Stimulated activated CD4-positive, alpha-beta T cell treated with anti-CD3 and anti-CD28 coated beads, TNF-alpha, amount 100 ng/mL, for 24 hours (primary cell): Measurements from ENCODE around the gene TNFAIP6.
"Not testable (repeated sequence)": the region's sequence is repeated elsewhere in the genome, so short reads cannot be mapped to it uniquely, and the experiment has no call there.

Experiments
- DNase-seq, 3 experiments: peaks; one replicate each; pipeline ENCODE4 v3.0.0-alpha.2; 2020; ENCODE audit warnings: low read depth in 3 of 3

The TNFAIP6 gene, protein sequence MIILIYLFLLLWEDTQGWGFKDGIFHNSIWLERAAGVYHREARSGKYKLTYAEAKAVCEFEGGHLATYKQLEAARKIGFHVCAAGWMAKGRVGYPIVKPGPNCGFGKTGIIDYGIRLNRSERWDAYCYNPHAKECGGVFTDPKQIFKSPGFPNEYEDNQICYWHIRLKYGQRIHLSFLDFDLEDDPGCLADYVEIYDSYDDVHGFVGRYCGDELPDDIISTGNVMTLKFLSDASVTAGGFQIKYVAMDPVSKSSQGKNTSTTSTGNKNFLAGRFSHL

DNA sequence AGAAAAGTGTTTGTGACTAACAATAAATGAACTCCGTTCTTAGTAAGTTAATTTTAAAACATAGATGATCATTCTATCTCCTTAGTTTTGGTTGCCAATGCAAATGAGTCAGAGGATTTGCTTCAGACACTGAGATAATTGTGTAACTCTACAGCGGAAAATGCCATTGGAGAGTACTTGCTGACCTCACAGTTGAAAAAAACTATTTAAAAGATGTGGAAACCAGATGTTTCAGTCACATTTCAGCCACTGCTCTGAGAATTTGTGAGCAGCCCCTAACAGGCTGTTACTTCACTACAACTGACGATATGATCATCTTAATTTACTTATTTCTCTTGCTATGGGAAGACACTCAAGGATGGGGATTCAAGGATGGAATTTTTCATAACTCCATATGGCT is at the start of gene TNFAIP6:
Gene TNFAIP6 (plus strand): TSS at position 234 of the 400 bp plus-strand sequence. CDS start 75 bp downstream, at position 309.
- DNase-seq = no peak

DNA sequence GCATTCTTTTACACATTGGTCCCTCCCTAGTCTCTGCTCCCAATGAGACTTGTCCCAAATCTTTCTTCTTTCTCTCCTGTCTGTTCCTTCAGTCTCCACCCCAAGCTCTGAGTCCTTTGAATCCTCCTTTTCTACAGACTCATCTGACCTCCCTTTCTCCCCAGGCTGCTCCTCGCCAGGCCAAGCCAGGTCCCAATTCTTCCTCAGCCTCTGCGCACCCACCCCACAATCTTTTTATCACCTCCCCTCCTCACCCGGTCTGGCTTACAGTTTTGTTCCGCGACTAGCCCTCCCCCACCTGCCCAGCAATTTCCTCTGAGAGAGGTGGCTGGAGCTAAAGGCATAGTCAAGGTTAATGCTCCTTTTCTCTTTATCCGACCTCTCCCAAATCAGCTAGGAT is 47.1 kb upstream of the TNFAIP6 start:
- DNase-seq = not testable (repeated sequence)

DNA sequence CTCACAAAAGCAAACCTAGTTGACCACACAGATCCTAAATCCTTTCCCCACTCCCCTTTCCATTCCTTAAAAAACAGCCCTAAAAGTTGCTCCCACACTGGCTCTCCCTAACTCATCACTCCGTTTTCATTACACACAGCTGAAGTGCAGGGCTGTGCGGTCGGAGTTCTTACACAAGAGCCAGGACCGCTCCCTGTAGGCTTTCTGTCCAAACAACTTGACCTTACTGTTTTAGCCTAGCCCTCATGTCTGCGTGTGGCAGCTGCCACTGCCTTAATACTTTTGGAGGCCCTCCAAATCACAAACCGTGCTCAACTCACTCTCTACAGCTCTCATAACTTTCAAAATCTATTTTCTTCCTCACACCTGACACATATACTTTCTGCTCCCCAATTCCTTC is 45.0 kb upstream of the TNFAIP6 start:
- DNase-seq = not testable (repeated sequence)

DNA sequence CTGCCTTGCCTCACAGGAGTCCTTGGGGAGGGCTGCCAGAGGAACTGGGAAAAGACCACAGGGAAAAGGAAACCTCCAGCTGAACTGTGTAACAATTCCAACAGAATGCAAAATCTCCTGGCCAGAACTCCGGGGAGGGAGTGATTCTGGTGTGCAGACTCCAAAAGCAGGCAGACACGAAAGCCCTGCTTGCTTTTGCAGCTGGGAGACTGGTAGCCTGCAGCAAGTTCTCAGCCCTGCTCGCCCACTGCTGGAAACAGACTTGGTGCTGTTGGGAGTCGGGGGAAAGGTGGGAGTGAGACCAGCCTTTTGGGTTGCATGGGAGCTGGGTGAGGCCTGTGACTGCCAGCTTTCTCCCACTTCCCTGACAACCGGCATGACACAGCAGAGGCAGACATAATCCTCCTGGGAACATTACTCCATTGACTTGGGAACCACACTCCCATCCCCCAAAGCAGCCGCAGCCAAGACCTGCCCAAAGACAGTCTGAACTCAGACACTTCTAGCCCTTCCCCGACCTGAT is 42.0 kb upstream of the TNFAIP6 start:
- no peak for DNase-seq

DNA sequence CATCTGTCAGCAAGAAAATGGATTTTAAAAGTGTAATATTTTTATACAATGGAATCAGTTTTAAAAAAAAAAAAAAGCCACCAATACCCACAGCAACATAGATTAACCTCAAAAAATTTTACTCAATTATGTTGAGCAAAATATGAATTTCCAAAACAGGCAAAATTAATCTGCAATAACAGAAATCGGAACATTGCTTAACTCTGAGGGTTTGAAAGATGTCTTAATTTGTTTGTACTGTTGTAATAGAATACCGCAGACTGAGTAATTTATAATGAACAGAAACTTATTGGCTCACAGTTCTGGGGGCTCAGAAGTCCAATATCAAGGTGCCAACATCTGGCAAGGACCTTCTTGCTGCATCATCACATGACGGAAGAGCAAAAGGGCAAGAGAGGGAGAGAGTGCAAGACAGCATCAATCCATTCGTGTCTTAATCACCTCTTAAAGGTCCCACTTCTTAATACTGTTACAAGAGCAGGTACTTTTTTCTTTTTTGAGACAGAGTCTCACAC is 31.8 kb upstream of the TNFAIP6 start:
- no peak for DNase-seq

DNA sequence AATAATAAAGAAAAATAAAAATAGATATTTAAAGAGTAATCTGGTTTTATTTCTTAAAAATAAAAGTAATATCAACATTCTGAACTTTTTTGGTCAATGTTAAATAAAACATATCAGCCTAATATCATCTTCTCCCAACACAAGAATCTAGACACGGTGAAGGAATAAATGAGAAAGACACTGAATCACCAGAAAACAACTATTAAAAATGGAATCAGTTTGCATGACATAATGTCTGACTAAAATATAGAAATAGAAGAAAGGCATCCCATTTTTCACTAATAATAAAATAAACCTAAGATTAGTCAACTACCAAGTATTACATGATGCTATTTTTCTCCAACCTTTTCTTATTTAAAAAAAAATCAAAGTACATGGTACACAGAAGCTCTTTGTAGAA is 30.8 kb upstream of the TNFAIP6 start:
- no peak for DNase-seq

DNA sequence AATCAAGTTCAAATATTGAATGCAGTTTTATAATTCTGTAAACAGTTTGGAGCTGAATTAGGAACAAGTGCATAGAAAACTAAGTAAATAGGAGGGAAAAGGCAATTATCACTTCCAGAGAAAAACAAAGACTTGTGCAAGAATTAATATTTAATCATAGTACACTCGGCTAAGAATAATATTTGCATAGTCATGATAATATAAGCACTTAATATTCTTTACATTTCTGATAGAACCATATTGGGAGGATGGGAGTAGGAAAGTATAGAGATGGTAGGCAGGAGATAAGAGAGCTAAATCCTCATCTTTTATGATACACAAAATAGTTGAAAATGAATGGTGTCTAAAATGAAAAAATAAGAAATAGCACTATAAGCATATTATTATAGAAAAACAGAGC is 27.4 kb upstream of the TNFAIP6 start:
- DNase-seq = no peak

DNA sequence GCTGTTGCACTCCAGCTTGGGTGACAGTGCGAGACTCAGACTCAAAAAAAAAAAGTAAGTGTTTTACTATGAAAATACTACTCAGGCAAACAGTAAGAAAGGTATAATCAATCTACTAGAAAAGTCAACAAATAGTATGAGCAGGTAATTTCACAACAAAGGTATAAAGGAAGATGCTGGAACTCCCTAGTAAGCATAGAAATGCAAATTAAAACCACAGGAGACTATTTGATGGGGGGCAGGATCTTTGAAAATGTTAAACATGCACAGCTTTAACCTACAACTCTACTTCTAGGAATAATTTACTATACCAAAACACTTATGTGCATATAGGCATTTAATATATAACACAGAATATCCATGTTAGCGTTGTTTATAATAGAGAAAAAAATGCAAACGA is 24.3 kb upstream of the TNFAIP6 start:
- DNase-seq = no peak

DNA sequence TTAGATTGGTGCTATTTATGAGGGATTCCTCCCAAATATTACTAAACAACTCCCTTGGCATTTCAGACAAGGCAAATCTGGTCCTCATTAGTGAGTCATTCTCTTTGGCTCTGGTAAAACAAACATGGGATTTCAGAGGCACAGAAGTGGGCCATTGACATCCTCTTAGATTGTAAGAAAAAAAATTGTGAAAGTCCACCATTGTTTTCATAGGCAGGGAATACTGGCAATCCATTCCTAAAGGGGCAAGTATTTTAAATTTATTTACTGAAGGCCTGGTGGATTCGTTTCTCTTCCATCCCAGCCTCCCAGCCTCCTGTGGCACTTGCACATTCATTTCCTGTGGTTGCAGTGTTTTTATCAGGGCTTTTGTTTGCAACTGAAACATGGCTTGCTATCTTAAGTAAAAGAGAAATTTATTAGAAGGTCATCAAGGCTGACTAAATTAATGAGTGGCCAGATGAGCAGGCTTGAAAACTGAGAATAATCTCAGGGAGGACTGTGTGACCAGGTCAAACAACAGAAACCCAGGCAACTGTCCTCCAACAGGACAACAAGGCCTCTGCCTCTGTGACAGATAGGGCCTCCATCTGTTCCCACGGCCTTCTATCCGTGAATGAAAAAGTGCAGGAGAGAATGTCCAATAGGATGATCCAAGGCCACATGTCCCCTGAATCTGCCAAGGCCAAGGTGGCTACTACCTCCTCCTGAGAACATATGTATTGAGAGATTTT is 23.1 kb upstream of the TNFAIP6 start:
- DNase-seq = no peak

DNA sequence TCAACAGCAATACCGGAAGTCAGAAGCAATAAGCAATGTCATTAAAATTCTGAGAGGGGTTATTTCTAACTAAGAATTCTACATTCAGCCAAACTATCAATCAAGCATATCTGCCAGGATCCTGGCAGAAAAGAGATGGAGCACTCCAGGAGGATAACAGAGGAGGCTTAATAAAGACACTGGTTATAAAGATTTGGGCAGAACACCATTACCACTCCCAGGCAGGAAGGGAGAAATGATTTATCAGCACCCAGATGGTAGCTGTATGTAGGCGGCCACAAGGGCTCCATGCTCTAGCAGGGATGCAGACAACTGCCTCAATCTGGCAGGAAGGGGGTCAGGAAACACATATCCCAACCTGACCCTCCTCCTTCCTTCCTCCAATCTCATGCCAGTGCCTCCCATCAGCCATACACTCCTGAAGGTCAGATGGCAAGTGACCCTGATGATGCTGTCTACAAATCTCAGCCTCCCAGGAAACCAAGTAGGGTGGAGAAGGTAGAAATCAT is 20.5 kb upstream of the TNFAIP6 start:
- no peak for DNase-seq

DNA sequence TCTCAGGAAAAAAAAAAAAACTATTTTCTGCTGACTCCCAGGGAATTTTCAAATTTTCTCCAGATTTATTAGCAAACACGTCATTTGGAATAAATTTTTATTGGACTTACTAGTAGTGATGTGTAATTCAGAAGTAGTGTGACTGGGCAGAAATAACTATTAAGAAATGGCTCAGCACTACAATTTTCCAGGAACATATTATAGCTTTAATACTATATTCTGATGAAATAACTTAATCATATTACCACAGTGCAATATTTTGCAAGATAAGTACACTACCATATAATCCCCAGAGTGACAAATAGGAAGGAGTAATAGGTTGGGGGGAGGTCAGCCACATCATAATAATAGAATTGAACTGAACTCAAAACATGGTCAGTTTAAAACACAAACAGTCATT is 19.7 kb upstream of the TNFAIP6 start:
- DNase-seq = no peak

DNA sequence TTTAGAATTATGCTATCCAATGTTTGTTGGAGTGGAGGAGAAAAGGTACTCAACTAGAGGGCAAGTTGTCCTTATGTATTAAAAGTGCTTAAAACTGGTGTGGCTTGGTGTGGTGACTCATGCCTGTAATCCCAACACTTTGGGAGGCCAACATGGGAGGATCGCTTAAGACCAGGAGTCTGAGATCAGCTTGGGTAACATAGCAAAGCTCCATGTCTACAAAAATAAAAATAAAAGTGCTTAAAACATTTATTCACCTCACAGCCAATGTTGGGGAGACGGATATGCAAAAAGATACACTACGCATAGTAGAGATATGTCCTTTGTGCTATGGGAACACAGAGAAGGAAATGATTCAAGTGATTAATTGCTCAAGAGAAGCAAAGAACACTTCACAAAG is 19.3 kb upstream of the TNFAIP6 start:
- DNase-seq = no peak

DNA sequence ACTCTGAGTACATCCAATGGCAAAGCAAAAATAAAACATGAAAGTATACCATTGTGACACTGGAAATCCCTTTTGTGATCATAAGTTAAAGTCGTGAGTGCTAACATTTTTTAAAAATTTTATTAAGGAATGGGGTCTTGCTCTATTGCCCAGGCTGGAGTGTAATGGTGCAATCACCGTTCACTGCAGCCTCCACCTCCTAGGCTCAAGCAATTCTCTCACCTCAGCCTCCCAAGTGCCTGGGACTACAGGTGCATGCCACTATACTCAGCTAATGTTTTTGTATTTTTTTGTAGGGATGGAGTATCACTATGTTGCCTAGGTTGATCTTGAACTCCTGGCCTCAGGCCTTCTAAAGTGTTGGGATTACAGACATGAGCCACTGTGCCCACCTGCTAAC is 14.3 kb upstream of the TNFAIP6 start:
- no peak for DNase-seq

DNA sequence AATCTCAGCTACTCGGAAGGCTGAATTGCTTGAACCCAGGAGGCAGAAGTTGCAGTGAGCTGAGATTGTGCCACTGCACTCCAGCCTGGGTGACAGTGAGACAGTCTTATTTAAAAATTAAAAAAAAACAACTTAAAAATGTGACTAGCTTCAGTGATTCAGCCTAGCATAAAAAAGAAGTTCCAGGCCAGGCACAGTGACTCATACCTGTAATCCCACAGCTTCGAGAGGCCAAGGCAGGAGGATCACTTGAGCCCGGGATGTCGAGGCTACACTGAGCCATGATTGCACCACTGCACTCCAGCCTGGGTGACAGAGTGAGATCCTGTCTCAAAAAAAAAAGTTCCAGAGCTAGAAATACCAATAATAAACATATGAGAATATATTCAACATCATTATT is 13.2 kb upstream of the TNFAIP6 start:
- DNase-seq = not testable (repeated sequence)

DNA sequence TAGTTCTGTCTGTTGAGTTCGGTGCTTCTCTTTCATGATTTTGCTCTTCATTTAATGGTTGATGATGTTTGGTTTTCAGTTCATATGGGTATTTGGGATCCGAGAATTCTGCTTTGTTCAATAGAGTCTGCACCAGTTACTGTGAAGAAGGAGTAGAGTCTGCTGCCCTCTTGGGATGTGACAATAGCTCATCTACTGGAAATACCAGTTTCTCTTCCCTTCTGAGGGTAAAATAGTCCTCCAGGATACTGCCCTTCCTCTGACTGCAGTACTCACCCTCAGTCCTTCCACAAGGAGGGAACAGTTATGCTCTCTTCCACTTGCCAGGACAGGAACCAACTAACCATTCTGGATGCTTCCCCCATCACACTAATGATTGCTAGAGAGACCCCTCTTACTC is 12.5 kb upstream of the TNFAIP6 start:
- DNase-seq = no peak

DNA sequence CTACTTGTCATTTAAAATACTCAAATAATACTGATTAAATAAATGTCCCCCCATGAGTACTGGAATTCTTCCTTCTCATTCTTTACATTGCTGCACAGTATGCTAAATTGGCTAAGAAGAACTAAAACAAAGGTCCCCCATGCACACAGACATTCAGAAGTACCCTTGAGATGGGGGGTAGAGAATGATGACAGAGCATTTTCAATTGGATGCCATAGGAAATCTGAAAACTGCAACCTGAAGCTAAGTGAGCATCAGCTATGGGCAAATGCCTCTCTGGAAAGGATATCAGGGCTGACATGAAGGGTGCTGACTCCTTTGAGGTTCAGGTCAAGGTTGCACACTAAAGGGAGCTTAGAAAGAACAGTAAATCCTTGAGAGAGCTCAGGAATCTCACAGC is 10.1 kb upstream of the TNFAIP6 start:
- DNase-seq = no peak

DNA sequence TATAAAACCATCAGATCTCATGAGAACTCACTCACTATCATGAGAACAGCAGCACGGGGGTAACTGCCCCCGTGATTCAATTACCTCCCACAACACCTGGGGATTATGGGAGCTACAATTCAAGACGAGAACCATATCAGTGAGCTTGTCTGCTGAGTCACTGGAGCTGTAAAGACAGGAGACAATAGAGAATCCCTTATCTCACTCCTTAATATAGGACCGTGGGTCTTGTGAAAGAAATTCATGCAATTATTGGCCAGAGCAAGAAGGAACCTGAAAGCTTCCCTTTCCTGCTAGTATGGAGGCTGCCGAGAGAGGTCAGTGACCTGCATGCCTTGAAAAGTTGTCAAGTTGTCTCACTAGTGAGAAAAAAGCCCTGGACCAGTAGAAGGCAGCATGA is 9.5 kb upstream of the TNFAIP6 start:
- DNase-seq = no peak

DNA sequence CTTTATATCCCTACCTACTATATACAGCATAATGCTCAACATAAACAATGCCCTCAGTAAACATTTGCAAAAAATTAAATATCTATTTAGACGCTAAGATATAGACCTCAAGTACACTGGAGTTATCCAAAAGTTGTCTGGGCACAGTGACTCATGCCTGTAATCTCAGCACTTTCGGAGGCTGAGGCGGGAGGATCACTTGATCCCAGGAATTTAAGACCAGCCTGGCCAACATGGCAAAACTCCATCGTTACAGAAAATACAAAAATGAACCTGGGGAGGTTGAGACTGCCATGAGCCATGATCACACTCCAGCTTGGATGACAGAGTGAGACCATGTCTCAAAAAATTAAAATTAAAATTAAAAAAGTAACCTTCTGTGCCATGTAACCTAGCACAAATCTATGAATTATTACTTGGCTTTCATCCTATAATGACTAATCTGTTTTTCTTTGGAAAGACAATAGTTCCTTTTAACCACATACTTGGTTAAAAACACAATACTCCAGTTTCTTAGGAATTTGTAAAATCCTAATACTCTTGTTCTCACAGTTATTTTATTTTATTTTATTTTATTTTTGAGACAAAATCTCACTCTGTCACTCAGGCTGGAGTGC is 6.7 kb upstream of the TNFAIP6 start:
- no peak for DNase-seq

DNA sequence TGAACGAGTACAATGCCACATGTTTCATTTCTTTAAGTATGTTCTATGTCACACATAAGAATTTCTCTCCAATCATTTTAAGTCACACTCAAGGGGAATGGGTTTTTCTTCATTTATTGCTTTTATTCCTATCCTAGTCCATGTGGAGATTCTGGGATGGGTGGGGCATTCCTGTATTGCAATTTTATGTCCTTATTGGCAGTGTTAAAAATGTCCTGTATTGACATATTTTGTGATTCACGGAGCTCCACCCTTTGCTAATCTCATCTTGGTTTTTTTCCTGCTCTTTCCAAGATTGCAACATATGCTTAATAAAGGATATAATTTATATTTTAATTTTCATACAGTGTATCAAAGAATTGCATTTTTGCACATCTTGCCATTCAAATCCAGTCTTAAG is 3.4 kb upstream of the TNFAIP6 start:
- DNase-seq = no peak

DNA sequence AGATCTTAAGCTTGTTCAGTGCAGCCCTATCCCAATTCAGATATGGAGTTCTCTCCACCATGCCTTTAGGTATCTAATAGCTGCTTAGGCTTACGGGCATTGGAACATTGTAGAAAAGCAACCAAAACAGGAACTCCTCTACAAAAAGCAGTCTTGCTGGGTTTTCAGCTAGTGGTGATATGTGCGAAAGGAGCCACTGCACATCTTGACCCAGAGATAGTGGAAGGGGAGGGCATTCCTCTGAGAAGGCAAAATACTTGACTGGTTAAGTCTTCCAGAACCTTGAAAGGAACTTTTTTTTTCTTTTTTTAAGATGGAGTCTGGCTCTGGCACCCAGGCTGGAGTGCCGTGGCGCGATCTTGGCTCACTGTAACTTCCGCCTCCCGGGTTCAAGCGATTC is 2.6 kb upstream of the TNFAIP6 start:
- no peak for DNase-seq

DNA sequence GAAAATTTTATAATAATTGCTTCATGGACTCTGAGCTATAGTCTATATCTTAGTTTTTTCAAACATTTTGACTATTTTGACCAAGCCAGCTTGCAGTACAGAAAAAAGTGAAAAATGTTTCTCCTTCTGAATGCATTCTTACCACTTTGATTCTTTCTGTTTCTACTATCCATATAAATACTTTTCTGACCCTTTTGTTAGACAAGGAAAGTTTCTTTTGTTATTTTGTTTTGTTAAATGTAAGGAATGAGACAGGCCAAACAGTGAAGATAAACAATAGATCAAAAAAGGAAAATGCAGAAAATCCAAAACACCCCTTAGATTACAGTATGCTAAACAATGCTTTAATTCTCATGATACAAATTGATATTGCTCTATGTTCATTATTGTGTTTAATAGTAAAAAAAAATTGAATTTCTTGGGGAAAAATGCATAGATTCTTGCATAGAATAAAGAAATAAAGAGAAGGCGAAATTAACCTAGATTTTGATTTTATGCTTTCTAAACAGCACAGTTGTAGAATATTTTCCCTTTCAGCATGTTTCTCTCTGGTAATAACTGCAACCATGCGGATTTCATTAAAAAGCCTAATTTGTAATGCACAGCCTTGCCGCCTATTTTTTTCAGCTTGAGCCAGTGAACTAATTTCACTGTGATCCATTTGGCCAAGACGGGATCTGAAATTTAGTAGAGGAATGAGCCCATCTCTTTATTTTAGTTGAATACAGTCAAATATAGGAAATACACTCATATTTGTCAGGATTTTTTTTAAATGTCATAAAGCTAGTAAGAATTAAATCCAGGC is 976 bp downstream of the TNFAIP6 start:
- DNase-seq = no peak
